ENCODE results near the gene CCDC171.

CCDC171 gene

DNA sequence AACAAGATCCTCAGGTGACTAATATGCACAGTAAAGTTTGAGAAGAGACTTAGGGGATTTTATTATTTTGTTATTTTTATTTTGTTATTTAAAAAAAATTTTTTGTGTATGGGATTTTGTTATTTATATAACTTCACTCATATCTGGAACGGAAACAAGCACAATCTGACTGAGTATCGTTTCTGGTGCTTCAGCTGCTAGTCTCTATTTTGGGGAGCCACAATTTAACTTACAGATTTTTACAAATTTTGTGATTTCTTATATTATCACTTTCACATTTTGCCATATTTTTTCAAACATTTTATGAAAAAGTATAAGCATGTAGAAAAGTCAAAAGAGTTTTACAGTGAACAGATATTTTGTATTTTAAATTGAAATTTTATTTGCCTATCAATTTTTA lies 208.7 kb downstream of the CCDC171 start:
- no peak overlapping the region for H3K4me3 ChIP-seq (ENCODE audit: low read depth, low read length)
- no peak for DNase-seq
- no peaks in the 10 kb centered on the region for H3K27me3 ChIP-seq
- no peaks in the 10 kb centered on the region for H3K36me3 ChIP-seq
- no peaks in the 10 kb centered on the region for H3K4me1 ChIP-seq
- H3K9me3 ChIP-seq: no peaks in the 10 kb centered on the region
- TF ChIP-seq, protein P1, sequence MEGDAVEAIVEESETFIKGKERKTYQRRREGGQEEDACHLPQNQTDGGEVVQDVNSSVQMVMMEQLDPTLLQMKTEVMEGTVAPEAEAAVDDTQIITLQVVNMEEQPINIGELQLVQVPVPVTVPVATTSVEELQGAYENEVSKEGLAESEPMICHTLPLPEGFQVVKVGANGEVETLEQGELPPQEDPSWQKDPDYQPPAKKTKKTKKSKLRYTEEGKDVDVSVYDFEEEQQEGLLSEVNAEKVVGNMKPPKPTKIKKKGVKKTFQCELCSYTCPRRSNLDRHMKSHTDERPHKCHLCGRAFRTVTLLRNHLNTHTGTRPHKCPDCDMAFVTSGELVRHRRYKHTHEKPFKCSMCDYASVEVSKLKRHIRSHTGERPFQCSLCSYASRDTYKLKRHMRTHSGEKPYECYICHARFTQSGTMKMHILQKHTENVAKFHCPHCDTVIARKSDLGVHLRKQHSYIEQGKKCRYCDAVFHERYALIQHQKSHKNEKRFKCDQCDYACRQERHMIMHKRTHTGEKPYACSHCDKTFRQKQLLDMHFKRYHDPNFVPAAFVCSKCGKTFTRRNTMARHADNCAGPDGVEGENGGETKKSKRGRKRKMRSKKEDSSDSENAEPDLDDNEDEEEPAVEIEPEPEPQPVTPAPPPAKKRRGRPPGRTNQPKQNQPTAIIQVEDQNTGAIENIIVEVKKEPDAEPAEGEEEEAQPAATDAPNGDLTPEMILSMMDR (IDR thresholded peaks at IDR 0.05; ENCODE audit: low read depth, low read length): no peak

DNA sequence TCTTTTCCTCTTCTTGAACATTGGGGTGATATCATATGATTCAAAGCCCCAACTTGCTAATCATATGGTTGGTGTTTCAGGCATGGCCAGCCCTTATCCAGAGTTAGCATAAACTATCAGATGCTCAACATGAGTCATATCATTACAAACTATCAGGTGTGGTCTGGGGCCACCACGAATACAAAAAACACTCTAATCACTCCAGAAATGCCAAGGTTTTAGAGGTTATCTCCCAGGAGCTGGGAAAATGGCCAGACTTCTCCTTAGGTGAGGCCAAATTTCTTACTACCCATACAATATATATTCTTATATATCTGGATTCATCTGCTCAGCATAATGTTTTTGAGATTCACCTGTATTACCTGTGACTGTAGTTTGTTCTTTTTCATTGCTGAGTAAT lies 210.5 kb downstream of the CCDC171 start:
- Histone ChIP-seq H3K4me1 (no peaks in the 10 kb centered on the region), H3K27me3 (no peaks in the 10 kb centered on the region), H3K36me3 (no peaks in the 10 kb centered on the region), H3K4me3 (ENCODE audit: low read depth, low read length) (no peak overlapping the region), H3K9me3 (no peaks in the 10 kb centered on the region)
- TF ChIP-seq, protein P1 (IDR thresholded peaks at IDR 0.05; ENCODE audit: low read depth, low read length): no peak
- no peak for DNase-seq

DNA sequence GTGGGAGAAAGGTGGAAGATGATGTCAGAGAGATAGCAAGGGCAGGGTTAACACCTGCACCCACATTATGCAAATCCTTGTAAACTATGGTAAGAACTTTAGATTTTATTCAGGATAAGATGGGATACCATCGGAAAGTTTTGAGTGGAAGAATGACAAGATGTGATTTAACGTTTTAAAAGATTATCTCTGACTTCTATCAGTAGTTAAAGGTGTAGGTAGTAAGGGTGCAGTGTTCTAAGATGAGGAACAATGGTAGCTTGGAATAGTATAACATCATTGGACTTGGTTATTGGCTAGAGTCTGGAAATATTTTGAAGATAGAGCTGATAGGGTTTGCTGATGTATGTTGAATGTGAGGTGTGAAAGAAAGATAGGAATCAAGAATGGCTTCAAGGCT lies 211.3 kb downstream of the CCDC171 start:
- TF ChIP-seq, protein P1 (IDR thresholded peaks at IDR 0.05; ENCODE audit: low read depth, low read length): no peak
- Histone ChIP-seq H3K36me3 (no peaks in the 10 kb centered on the region), H3K4me3 (ENCODE audit: low read depth, low read length) (no peak overlapping the region), H3K4me1 (no peaks in the 10 kb centered on the region), H3K9me3 (no peaks in the 10 kb centered on the region), H3K27me3 (no peaks in the 10 kb centered on the region)
- no peak for DNase-seq

DNA sequence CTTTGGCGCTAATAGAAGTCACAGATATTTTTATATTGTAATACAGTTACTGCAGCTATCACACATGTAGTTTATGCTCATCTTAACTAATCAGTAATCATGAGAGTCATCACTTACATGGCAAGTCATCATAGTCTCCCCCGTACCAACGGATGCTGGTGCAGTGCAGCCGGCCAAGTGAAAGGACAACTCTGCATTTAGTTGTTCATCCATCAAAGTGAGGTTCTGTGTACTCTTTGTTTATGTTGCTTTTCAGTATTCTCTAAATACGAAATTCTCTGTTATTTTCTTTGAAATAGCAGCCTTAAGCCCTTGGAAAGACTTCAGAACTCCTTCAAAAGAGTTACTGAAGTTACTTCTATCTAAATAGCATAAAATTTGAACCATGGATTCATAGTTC lies 216.7 kb downstream of the CCDC171 start:
- Histone ChIP-seq H3K27me3 (no peaks in the 10 kb centered on the region), H3K4me3 (ENCODE audit: low read depth, low read length) (no peak overlapping the region), H3K4me1 (no peaks in the 10 kb centered on the region), H3K9me3 (no peaks in the 10 kb centered on the region), H3K36me3 (no peaks in the 10 kb centered on the region)
- TF ChIP-seq, protein P1 (IDR thresholded peaks at IDR 0.05; ENCODE audit: low read depth, low read length): no peak
- DNase-seq: no peak

DNA sequence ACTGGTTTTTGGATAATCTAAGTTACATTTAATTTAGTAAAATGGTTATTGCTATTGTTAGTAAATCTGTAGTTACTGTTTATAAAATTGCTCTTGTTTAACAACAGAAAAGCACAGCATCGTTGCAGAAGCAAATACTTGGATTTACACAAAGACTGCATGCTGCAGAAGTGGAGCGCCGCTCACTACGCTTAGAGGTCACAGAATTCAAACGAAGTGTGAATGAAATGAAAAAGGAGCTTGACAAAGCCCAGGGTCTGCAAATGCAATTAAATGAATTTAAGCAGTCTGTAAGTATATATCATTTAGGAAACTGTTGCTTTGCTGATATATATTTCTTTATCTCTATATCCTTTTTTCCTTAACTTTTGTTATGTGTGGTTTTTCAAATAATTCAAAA lies 226.0 kb downstream of the CCDC171 start:
- no peak for DNase-seq
- no peaks in the 10 kb centered on the region for H3K4me1 ChIP-seq
- H3K9me3 ChIP-seq: no peaks in the 10 kb centered on the region
- H3K27me3 ChIP-seq: no peaks in the 10 kb centered on the region
- TF ChIP-seq, protein P1 (IDR thresholded peaks at IDR 0.05; ENCODE audit: low read depth, low read length): no peak
- H3K36me3 ChIP-seq: no peaks in the 10 kb centered on the region
- H3K4me3 ChIP-seq (ENCODE audit: low read depth, low read length): no peak overlapping the region

DNA sequence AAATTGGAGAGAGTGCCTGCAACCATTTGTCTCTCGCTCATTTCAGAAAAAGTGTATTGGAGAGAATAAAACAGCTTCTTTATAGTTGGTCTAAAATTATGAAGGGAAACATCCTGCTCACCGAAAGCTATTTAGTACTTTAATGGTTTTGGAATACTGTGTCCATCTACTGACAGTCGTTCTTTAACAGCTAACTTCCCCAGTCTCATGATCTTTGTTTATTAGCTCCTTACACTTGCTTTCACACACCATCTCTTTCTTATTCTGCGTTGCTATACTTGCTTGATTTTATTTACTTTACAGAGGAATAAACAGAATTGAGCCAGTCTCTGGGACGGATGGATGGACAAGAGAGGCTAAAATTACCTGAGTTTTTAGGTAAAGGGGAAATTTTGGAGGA lies 229.3 kb downstream of the CCDC171 start:
- no peaks in the 10 kb centered on the region for H3K36me3 ChIP-seq
- H3K4me3 ChIP-seq (ENCODE audit: low read depth, low read length): no peak overlapping the region
- no peak for DNase-seq
- no peaks in the 10 kb centered on the region for H3K9me3 ChIP-seq
- TF ChIP-seq, protein P1 (IDR thresholded peaks at IDR 0.05; ENCODE audit: low read depth, low read length): no peak
- H3K4me1 ChIP-seq: no peaks in the 10 kb centered on the region
- H3K27me3 ChIP-seq: no peaks in the 10 kb centered on the region

Data from BE2C (cell line).